ENCODE measurements around the gene DTNB.
"Not testable (repeated sequence)": the region's sequence is repeated elsewhere in the genome, so short reads cannot be mapped to it uniquely, and the experiment has no call there.

The DTNB gene

DNA sequence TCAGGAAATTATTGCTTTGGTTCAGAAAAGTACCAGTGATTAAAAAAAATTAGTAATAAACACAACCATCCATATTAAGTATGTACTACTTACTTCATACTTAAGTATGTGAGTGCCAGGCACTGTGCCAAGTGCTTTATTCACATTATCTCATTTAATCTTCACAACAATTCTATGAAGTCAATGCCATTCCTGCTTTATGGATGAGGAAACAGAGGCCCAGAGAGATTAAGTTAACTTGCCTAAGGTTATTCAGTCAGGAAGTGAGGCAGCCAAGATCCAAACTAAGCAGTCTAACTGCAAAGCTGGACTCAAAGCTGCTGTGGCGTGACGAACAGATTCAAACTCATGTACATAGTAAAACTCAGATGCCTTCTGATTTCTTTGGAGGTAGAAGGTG lies 22.3 kb downstream of the DTNB start:
- TF ChIP-seq, protein P1, sequence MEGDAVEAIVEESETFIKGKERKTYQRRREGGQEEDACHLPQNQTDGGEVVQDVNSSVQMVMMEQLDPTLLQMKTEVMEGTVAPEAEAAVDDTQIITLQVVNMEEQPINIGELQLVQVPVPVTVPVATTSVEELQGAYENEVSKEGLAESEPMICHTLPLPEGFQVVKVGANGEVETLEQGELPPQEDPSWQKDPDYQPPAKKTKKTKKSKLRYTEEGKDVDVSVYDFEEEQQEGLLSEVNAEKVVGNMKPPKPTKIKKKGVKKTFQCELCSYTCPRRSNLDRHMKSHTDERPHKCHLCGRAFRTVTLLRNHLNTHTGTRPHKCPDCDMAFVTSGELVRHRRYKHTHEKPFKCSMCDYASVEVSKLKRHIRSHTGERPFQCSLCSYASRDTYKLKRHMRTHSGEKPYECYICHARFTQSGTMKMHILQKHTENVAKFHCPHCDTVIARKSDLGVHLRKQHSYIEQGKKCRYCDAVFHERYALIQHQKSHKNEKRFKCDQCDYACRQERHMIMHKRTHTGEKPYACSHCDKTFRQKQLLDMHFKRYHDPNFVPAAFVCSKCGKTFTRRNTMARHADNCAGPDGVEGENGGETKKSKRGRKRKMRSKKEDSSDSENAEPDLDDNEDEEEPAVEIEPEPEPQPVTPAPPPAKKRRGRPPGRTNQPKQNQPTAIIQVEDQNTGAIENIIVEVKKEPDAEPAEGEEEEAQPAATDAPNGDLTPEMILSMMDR (conservative IDR thresholded peaks at IDR 0.05): no peak
- TF ChIP-seq ZFX (IDR thresholded peaks at IDR 0.05): no peak
- H3K27ac ChIP-seq: no peak overlapping the region

- no peak overlapping the region for H3K27ac ChIP-seq
- no peak for TF ChIP-seq ZFX (IDR thresholded peaks at IDR 0.05)
- TF ChIP-seq, protein P1 (conservative IDR thresholded peaks at IDR 0.05): no peak
Observed at GRCh38 chr2:25650256-25650655, 23.1 kb downstream of the DTNB start.

GRCh38 chr2:25649786-25650185 lies 23.6 kb downstream of the DTNB start:
- TF ChIP-seq, protein P1 (conservative IDR thresholded peaks at IDR 0.05): no peak
- H3K27ac ChIP-seq: no peak overlapping the region

- H3K27ac ChIP-seq: no peak overlapping the region
- TF ChIP-seq ZFX (IDR thresholded peaks at IDR 0.05): no peak
- TF ChIP-seq, protein P1 (conservative IDR thresholded peaks at IDR 0.05): no peak
Observed at GRCh38 chr2:25642298-25642697, 31.1 kb downstream of the DTNB start.

DNA sequence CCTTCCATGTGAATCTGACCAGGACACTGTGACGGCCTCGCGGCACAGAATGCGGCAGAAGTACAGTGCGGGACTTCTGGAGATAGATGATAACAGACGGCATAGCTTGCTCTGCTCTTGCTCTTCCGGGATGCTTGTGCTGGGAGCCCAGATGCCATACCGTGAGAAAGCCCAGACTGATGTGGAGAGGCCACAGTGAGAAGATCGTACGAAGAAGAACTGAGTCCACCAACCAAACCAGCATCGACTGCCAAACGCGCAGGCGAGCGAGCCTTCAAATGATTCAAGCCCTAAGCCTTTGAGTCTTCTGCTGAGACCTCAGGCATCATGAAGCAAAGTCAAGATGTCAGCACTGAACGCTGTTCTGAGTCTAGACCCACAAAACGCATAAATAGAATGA lies 33.7 kb downstream of the DTNB start:
- TF ChIP-seq ZFX (IDR thresholded peaks at IDR 0.05): no peak
- TF ChIP-seq, protein P1 (conservative IDR thresholded peaks at IDR 0.05): no peak

GRCh38 chr2:25639131-25639530 lies 34.2 kb downstream of the DTNB start:
- no peak for TF ChIP-seq ZFX (IDR thresholded peaks at IDR 0.05)
- TF ChIP-seq, protein P1 (conservative IDR thresholded peaks at IDR 0.05): no peak
- H3K27ac ChIP-seq: no peak overlapping the region

More for the DNA sequence above, 33.7 kb downstream of the DTNB start:
- H3K27ac ChIP-seq: no peak overlapping the region

- no peak overlapping the region for H3K27ac ChIP-seq
- TF ChIP-seq ZFX (IDR thresholded peaks at IDR 0.05): no peak
- TF ChIP-seq, protein P1 (conservative IDR thresholded peaks at IDR 0.05): no peak
Observed at GRCh38 chr2:25635797-25636196, 37.6 kb downstream of the DTNB start.

GRCh38 chr2:25633801-25634200 lies 39.6 kb downstream of the DTNB start:
- not testable (repeated sequence) for H3K27ac ChIP-seq

Measured in C4-2B (cell line).